T-helper 17 cell (primary cell): ENCODE results near the gene TOM1L1. TPM values are rescaled to one million over a fixed set of nuclear protein-coding genes. Genes with fewer than 3 reads are reported as not detected.

Source experiments
- ATAC-seq: fragments of 150-1000 bp; cut with Tn5 transposase; 2 replicates; pipeline ENCODE4 v1.10.0; 2021; ENCODE audit warnings: mild to moderate bottlenecking, moderate library complexity
- DNase-seq, 3 donors: peaks; one replicate each; pipeline versions ENCODE4 v3.0.0 to v3.0.0-alpha.2; 2020 to 2021
- H3K9me3 ChIP-seq: one replicate; pipeline ENCODE4 v1.7.0; 2013; ENCODE audit warnings: low read length, mild to moderate bottlenecking; ENCODE audit not compliant: control insufficient read depth, poor library complexity, severe bottlenecking
- H3K27ac Mint-ChIP-seq: one replicate; pipeline ENCODE4 v1.8.0; 2022; ENCODE audit warnings: mild to moderate bottlenecking, moderate library complexity, mixed read lengths
- H3K27me3 Mint-ChIP-seq: one replicate; pipeline ENCODE4 v1.8.0; 2022; ENCODE audit warnings: mixed read lengths
- H3K36me3 Mint-ChIP-seq: one replicate; pipeline ENCODE4 v1.8.0; 2022; ENCODE audit warnings: low read depth, mixed read lengths
- H3K4me1 Mint-ChIP-seq: one replicate; pipeline ENCODE4 v1.8.0; 2022; ENCODE audit warnings: mild to moderate bottlenecking, mixed read lengths
- H3K4me3 Mint-ChIP-seq: one replicate; pipeline ENCODE4 v1.8.0; 2022; ENCODE audit warnings: mild to moderate bottlenecking, moderate library complexity, mixed read lengths
- total RNA-seq, 4 donors: library from RNA in 2 of 4; stranded (reverse) in 2 of 4; gene quantifications; one replicate each; pipeline ENCODE4 v1.2.3 and lab custom pipeline; 2022 to 2026

Gene TOM1L1
- total RNA-seq, 2 donors from 2014 or later = 0.42 to 1.1 TPM

GRCh38 chr17:54902017-54902416, 1.4 kb downstream of the TOM1L1 start:
- no peak for ATAC-seq
- no peak overlapping the region for H3K27ac Mint-ChIP-seq
- no peak overlapping the region for H3K4me3 Mint-ChIP-seq
- H3K27me3 Mint-ChIP-seq = peaks cover 36% of the 10 kb centered on the region
- H3K4me1 Mint-ChIP-seq = peaks cover 6% of the 10 kb centered on the region
- DNase-seq = no peak
- H3K9me3 ChIP-seq = no peaks in the 10 kb centered on the region
- H3K36me3 Mint-ChIP-seq = no peaks in the 10 kb centered on the region

- ATAC-seq = no peak
- no peaks in the 10 kb centered on the region for H3K9me3 ChIP-seq
- Mint-ChIP-seq H3K27me3 (peaks cover 33% of the 10 kb centered on the region), H3K4me1 (peaks cover 6% of the 10 kb centered on the region), H3K27ac (no peak overlapping the region), H3K4me3 (no peak overlapping the region), H3K36me3 (no peaks in the 10 kb centered on the region)
- DNase-seq = no peak
Observed at GRCh38 chr17:54902611-54903010, 2.0 kb downstream of the TOM1L1 start.

GRCh38 chr17:54903375-54903774, 2.7 kb downstream of the TOM1L1 start:
- no peaks in the 10 kb centered on the region for H3K36me3 Mint-ChIP-seq
- ATAC-seq (no peak), DNase-seq (no peak)
- H3K27me3 Mint-ChIP-seq = peaks cover 28% of the 10 kb centered on the region
- no peak overlapping the region for H3K4me3 Mint-ChIP-seq
- no peaks in the 10 kb centered on the region for H3K9me3 ChIP-seq
- no peak overlapping the region for H3K27ac Mint-ChIP-seq
- H3K4me1 Mint-ChIP-seq = peaks cover 6% of the 10 kb centered on the region

DNA sequence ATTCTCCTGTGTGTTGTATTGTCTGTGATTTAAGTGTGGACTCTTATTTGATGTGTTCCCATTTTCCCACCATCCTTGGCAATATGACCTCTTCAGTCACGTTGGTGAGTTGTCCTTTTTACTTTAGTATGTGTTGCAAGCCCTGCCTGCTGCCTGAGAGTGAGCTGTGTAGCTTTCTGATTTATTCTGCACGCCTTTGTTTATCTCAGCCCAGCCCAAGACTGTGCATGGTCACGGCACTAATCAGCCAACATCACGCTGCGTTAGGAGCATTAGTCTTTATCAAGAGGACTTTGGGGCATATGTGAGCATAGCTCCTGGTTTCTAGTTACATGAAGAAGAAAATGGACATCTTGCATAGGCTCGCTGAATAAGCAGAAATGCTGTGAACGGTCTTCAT, 6.0 kb downstream of the TOM1L1 start:
- ATAC-seq (no peak), DNase-seq (no peak)
- peaks cover 4% of the 10 kb centered on the region for H3K27me3 Mint-ChIP-seq
- H3K9me3 ChIP-seq = no peaks in the 10 kb centered on the region
- no peaks in the 10 kb centered on the region for H3K36me3 Mint-ChIP-seq
- H3K4me1 Mint-ChIP-seq = peaks cover 2% of the 10 kb centered on the region
- H3K4me3 Mint-ChIP-seq = no peak overlapping the region
- H3K27ac Mint-ChIP-seq = no peak overlapping the region

GRCh38 chr17:54907376-54907775, 6.7 kb downstream of the TOM1L1 start:
- H3K36me3 Mint-ChIP-seq = no peaks in the 10 kb centered on the region
- DNase-seq = no peak
- no peak overlapping the region for H3K4me3 Mint-ChIP-seq
- no peaks in the 10 kb centered on the region for H3K27me3 Mint-ChIP-seq
- H3K4me1 Mint-ChIP-seq = no peaks in the 10 kb centered on the region
- no peak overlapping the region for H3K27ac Mint-ChIP-seq
- no peak for ATAC-seq
- H3K9me3 ChIP-seq = no peaks in the 10 kb centered on the region

DNA sequence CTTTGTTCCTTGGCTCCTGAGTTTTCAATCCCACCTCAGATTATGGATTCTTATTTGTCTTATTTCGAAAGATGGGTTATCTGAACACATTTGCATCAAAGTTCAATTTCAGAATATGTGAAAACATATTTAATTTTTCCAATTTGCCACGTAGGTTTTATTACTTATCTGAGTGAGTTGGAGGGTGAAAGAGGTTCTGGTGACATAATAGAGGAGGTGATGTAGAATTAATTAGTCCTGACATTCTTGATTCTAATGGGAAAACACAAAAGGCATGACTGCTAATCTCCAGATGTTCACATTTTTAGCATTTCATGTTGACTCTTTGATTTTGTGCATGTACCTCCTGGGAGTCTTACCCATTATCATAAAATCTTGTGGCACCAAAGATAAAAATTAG, 9.1 kb downstream of the TOM1L1 start:
- Mint-ChIP-seq H3K4me1 (no peaks in the 10 kb centered on the region), H3K36me3 (no peaks in the 10 kb centered on the region), H3K27me3 (no peaks in the 10 kb centered on the region), H3K4me3 (no peak overlapping the region), H3K27ac (no peak overlapping the region)
- DNase-seq = no peak
- no peak for ATAC-seq
- no peaks in the 10 kb centered on the region for H3K9me3 ChIP-seq

DNA sequence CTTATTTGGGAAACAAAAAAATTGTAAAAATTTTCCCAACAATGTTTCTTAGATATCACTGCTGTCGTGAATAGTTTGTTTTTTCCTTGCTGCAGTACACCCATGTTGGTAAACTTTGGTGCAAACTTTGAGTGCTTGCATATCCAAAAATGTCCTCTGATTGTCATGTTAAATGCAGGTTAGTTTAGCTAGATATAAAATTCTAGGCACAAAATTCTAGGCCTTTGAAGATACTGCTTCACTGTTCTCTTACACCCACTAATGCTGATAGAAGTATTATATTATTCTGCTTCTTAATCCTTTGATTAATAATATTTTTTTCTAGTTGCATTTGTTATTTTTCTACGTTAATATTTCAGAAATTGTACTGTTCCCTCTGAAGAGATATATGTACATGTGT, 16.1 kb downstream of the TOM1L1 start:
- no peaks in the 10 kb centered on the region for H3K9me3 ChIP-seq
- no peaks in the 10 kb centered on the region for H3K27me3 Mint-ChIP-seq
- no peak for ATAC-seq
- H3K4me3 Mint-ChIP-seq = no peak overlapping the region
- no peaks in the 10 kb centered on the region for H3K36me3 Mint-ChIP-seq
- DNase-seq = no peak
- H3K4me1 Mint-ChIP-seq = no peaks in the 10 kb centered on the region
- no peak overlapping the region for H3K27ac Mint-ChIP-seq

DNA sequence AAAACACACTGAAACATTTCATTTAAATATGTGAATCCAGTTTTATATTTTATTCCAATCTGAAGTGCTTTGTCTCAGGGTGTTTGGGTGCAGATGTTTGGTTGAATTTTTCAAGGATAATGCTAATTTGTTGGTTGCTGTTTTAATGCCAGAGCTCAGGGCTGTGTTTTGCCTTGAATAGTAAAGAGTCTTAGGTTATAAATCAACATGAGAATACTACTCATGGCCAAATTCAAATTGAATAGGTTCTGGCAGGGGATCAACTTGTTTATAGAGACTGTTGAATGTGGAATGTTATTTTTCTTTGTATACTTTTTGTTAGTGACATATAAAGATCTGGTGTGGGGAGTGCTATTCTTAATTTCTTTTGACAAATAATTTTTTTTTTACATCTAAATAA, 18.8 kb downstream of the TOM1L1 start:
- H3K27ac Mint-ChIP-seq = no peak overlapping the region
- no peaks in the 10 kb centered on the region for H3K4me1 Mint-ChIP-seq
- H3K9me3 ChIP-seq = no peaks in the 10 kb centered on the region
- H3K36me3 Mint-ChIP-seq = no peaks in the 10 kb centered on the region
- ATAC-seq (no peak), DNase-seq (no peak)
- no peak overlapping the region for H3K4me3 Mint-ChIP-seq
- H3K27me3 Mint-ChIP-seq = peaks cover under 1% of the 10 kb centered on the region

GRCh38 chr17:54920819-54921218, 20.2 kb downstream of the TOM1L1 start:
- Mint-ChIP-seq H3K27me3 (peaks cover 9% of the 10 kb centered on the region), H3K4me1 (no peaks in the 10 kb centered on the region), H3K4me3 (no peak overlapping the region), H3K27ac (no peak overlapping the region), H3K36me3 (no peaks in the 10 kb centered on the region)
- DNase-seq (no peak), ATAC-seq (no peak)
- H3K9me3 ChIP-seq = no peaks in the 10 kb centered on the region

DNA sequence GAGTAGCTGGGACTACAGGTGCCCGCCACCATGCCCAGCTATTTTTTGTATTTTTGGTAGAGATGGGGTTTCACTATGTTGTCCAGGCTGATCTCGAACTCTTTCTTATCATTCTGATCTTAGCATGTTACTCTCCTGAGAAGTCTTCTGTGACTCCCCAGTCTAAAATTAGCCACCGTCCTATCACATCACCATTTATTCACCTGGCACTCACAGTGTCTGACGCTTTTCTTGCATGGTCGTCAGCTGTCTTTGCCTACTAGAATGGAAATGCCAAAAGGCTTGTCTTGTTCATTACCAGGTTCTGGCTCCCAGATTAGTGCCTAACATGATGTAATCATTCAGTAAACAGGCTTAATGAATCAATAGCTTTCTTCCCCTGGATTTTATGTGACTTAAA, 23.8 kb downstream of the TOM1L1 start:
- Mint-ChIP-seq H3K4me1 (peaks cover 2% of the 10 kb centered on the region), H3K27me3 (peaks cover 27% of the 10 kb centered on the region), H3K36me3 (no peaks in the 10 kb centered on the region), H3K4me3 (no peak overlapping the region), H3K27ac (no peak overlapping the region)
- H3K9me3 ChIP-seq = no peaks in the 10 kb centered on the region
- no peak for DNase-seq
- ATAC-seq = no peak

DNA sequence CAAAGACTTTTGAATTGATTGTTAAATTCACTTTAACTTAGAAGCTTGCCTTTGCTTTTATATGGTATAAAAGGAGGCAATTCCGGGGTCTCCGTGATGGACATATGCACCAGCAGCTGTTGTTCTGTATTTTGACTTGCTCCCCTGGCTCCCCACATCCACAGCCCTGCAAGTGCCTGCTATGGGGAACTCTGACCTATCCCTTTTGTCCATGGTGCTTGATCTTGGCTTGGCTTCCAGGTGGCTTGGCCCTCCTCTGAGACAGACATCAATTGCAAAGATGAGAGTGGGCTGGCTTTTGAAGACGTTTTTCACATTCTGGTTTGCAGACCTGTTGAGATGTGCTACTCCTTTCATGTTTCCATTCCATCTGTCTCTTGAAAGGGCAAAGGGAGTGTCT, 26.9 kb downstream of the TOM1L1 start:
- ATAC-seq (no peak), DNase-seq (no peak)
- Mint-ChIP-seq H3K27ac (no peak overlapping the region), H3K4me1 (peaks cover 2% of the 10 kb centered on the region), H3K4me3 (no peak overlapping the region), H3K36me3 (no peaks in the 10 kb centered on the region), H3K27me3 (peaks cover 40% of the 10 kb centered on the region)
- H3K9me3 ChIP-seq = no peaks in the 10 kb centered on the region

GRCh38 chr17:54932711-54933110, 32.1 kb downstream of the TOM1L1 start:
- ATAC-seq (no peak), DNase-seq (no peak)
- Mint-ChIP-seq H3K36me3 (no peaks in the 10 kb centered on the region), H3K4me3 (no peak overlapping the region), H3K27ac (no peak overlapping the region), H3K4me1 (peaks cover 2% of the 10 kb centered on the region), H3K27me3 (peaks cover 43% of the 10 kb centered on the region)
- no peaks in the 10 kb centered on the region for H3K9me3 ChIP-seq

- DNase-seq (no peak), ATAC-seq (no peak)
- Mint-ChIP-seq H3K27ac (no peak overlapping the region), H3K36me3 (no peaks in the 10 kb centered on the region), H3K4me3 (no peak overlapping the region), H3K27me3 (peaks cover 35% of the 10 kb centered on the region), H3K4me1 (peaks cover under 1% of the 10 kb centered on the region)
- H3K9me3 ChIP-seq = no peaks in the 10 kb centered on the region
Observed at GRCh38 chr17:54933921-54934320, 33.3 kb downstream of the TOM1L1 start.

DNA sequence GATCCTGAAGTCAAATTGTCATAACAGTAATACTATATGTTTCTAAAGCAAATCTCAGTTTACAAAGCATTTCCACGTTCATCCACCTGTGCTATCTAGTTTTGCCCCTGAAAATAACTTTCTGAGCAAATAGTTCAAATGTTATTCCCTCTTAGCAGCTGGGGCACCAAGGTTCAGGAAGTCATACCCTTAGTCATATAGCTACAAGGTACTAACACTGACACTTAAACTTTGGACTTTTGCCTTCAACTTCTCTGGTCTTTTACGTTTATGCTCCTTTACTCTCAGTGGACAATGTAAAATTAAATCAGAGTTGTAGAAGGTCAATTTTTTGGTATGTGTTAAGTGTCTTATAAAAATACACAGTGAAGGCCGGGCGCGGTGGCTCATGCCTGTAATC, 34.8 kb downstream of the TOM1L1 start:
- Mint-ChIP-seq H3K4me1 (no peaks in the 10 kb centered on the region), H3K27ac (no peak overlapping the region), H3K4me3 (no peak overlapping the region), H3K27me3 (peaks cover 26% of the 10 kb centered on the region), H3K36me3 (no peaks in the 10 kb centered on the region)
- no peak for DNase-seq
- ATAC-seq = no peak
- H3K9me3 ChIP-seq = no peaks in the 10 kb centered on the region

DNA sequence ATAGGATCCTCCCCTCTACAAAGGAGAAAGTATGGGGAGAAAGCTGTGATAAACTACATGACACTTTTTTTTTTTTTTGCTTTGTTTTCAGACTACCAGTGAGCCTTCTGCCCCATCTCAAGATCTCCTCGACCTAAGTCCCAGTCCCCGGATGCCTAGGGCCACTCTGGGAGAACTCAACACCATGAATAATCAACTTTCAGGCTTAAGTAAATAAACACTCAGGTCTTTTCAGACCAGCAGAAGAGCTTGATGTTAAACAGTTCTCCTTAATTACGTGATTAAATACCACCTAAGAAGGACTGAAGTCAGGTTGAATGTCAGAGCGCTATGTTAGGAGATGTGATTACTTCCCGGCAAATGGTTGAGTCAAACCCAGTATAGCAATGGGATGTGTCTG, 36.4 kb downstream of the TOM1L1 start:
- no peak overlapping the region for H3K4me3 Mint-ChIP-seq
- no peaks in the 10 kb centered on the region for H3K9me3 ChIP-seq
- peaks cover 22% of the 10 kb centered on the region for H3K27me3 Mint-ChIP-seq
- DNase-seq = no peak
- no peak overlapping the region for H3K27ac Mint-ChIP-seq
- no peak for ATAC-seq
- no peaks in the 10 kb centered on the region for H3K36me3 Mint-ChIP-seq
- H3K4me1 Mint-ChIP-seq = no peaks in the 10 kb centered on the region
